K562 (cell line): ENCODE measurements around the gene GGT5.

ENCODE experiments used
- CEBPB ChIP-seq: fragments of 450-650 bp; IDR thresholded peaks from 2 replicates; pipeline ENCODE4 v1.6.1; 2016; ENCODE audit warnings: missing genetic modification characterization, missing compliant biosample characterization
- CHD1 ChIP-seq: fragments of 200-600 bp; sonication (generic); IDR thresholded peaks from one replicate; pipeline ENCODE4 v1.6.1; 2012; ENCODE audit warnings: mild to moderate bottlenecking, moderate library complexity, low read length, inconsistent platforms
- COPS2 ChIP-seq: fragments of 450-650 bp; conservative IDR thresholded peaks from 2 replicates; pipeline ENCODE4 v1.6.1; 2016; ENCODE audit warnings: mild to moderate bottlenecking, moderate library complexity
- JUNB ChIP-seq: fragments of 450-650 bp; formaldehyde crosslinking; conservative IDR thresholded peaks from 2 replicates; pipeline ENCODE4 v1.4.0; 2020; ENCODE audit warnings: mild to moderate bottlenecking
- XRCC4 ChIP-seq: IDR thresholded peaks from one replicate; pipeline ENCODE4 v1.6.1; 2011; ENCODE audit not compliant: insufficient read depth, insufficient read length; ENCODE audit errors: extremely low read depth
- ZBTB1 ChIP-seq: sonication (generic); formaldehyde crosslinking; IDR thresholded peaks from 2 replicates; pipeline ENCODE4 v1.8.1; 2023; ENCODE audit warnings: missing genetic modification reagents, low read depth, mild to moderate bottlenecking, borderline replicate concordance
- ZFP36 ChIP-seq: fragments of 150-350 bp; IDR thresholded peaks from 2 replicates; pipeline ENCODE4 v1.6.1; 2018; ENCODE audit warnings: low read length, low read depth; ENCODE audit not compliant: partially characterized antibody
- ZNF354B ChIP-seq: fragments of 250-450 bp; sonication (Bioruptor Pico); IDR thresholded peaks from 2 replicates; pipeline ENCODE4 v1.4.0; 2020
- TF ChIP-seq, protein P1 (sequence below), 3 experiments: IDR thresholded peaks in 2 of 3; conservative IDR thresholded peaks in 1 of 3; 2 replicates each; pipeline ENCODE4 v1.5.1; 2011 to 2012; ENCODE audit warnings: low read length in 3 of 3, mild to moderate bottlenecking in 3 of 3, control low read depth in 2 of 3, improper control_type of control experiment in 1 of 3, inconsistent platforms in 1 of 3, low read depth in 1 of 3, mixed read lengths in 1 of 3, moderate library complexity in 1 of 3; ENCODE audit not compliant: insufficient read depth in 2 of 3

DNA sequence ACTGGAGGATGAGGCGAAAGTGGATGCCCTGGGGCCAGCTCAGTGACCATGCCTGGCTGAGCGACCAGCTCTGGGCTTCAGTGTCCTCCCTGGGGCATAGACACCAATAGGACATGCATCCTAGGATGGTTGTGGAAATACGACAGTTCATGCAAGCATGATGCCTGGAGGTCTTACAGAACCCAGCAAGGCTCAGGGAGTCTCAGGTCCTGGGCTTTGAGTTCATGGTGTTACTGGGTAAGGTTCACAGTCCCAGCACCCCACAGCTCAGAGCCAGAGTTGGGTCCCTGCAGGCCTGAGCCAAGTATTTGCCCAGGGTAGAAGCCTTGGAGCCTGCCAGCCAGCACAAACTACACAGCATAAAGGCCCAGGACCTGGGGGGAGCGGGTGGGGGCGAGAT lies 67.8 kb downstream of the GGT5 start:
- TF ChIP-seq ZNF354B (CRISPR knock-in tag) (no peak), JUNB (no peak), COPS2 (no peak), ZBTB1 (CRISPR knock-in tag) (no peak), CEBPB (tag) (no peak), ZFP36 (no peak), XRCC4 (no peak), CHD1 (no peak)
- TF ChIP-seq, protein P1, sequence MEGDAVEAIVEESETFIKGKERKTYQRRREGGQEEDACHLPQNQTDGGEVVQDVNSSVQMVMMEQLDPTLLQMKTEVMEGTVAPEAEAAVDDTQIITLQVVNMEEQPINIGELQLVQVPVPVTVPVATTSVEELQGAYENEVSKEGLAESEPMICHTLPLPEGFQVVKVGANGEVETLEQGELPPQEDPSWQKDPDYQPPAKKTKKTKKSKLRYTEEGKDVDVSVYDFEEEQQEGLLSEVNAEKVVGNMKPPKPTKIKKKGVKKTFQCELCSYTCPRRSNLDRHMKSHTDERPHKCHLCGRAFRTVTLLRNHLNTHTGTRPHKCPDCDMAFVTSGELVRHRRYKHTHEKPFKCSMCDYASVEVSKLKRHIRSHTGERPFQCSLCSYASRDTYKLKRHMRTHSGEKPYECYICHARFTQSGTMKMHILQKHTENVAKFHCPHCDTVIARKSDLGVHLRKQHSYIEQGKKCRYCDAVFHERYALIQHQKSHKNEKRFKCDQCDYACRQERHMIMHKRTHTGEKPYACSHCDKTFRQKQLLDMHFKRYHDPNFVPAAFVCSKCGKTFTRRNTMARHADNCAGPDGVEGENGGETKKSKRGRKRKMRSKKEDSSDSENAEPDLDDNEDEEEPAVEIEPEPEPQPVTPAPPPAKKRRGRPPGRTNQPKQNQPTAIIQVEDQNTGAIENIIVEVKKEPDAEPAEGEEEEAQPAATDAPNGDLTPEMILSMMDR (IDR thresholded peaks at IDR 0.05 in 2 of 3, conservative IDR thresholded peaks at IDR 0.05 in 1 of 3; ENCODE audit: insufficient read depth in 2 of 3, low read depth in 1 of 3, low read length in 3 of 3), result no peak
